ENCODE data around the gene DPEP1.
"Not testable (repeated sequence)": the region's sequence is repeated elsewhere in the genome, so short reads cannot be mapped to it uniquely, and the experiment has no call there.

The DPEP1 gene

GRCh38 chr16:89661215-89661614, 47.8 kb downstream of the DPEP1 start:
- Histone ChIP-seq H3K27me3 (no peaks in the 10 kb centered on the region), H3K36me3 (peaks cover 3% of the 10 kb centered on the region), H3K9me3 (no peaks in the 10 kb centered on the region), H3K4me3 (ENCODE audit: low read depth in 1 of 2, low read length in 1 of 2) (no peak overlapping the region), H3K27ac (no peak overlapping the region), H3K4me1 (ENCODE audit: control insufficient read depth in 1 of 2, insufficient read depth in 1 of 2, low read depth in 1 of 2, low read length in 1 of 2) (peaks cover 16 to 17% of the 10 kb centered on the region in 2 experiments)
- TF ChIP-seq, protein P1, sequence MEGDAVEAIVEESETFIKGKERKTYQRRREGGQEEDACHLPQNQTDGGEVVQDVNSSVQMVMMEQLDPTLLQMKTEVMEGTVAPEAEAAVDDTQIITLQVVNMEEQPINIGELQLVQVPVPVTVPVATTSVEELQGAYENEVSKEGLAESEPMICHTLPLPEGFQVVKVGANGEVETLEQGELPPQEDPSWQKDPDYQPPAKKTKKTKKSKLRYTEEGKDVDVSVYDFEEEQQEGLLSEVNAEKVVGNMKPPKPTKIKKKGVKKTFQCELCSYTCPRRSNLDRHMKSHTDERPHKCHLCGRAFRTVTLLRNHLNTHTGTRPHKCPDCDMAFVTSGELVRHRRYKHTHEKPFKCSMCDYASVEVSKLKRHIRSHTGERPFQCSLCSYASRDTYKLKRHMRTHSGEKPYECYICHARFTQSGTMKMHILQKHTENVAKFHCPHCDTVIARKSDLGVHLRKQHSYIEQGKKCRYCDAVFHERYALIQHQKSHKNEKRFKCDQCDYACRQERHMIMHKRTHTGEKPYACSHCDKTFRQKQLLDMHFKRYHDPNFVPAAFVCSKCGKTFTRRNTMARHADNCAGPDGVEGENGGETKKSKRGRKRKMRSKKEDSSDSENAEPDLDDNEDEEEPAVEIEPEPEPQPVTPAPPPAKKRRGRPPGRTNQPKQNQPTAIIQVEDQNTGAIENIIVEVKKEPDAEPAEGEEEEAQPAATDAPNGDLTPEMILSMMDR (IDR thresholded peaks at IDR 0.05): no peak

DNA sequence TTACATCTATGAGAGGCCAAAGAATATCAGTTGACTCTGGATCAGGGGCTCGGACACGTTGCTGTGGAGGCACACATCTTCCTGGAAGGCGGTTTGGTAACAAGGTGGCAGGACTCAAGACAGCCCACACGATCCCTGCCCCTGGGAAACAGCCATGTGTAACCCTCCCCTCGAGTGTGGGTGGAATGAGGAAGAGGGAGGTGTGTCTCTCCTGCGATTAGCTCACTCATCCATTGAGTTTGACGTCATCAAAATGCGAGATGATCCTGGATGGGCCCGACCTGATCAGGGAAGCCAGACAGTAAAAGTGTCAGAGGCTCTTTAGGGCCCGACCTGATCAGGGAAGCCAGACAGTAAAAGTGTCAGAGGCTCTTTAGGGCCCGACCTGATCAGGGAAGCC, 50.8 kb downstream of the DPEP1 start:
- peaks cover 12% of the 10 kb centered on the region for H3K27me3 ChIP-seq
- not testable (repeated sequence) for H3K4me3 ChIP-seq (ENCODE audit: low read depth in 1 of 2, low read length in 1 of 2); H3K4me1 ChIP-seq (ENCODE audit: control insufficient read depth in 1 of 2, insufficient read depth in 1 of 2, low read depth in 1 of 2, low read length in 1 of 2); H3K27ac ChIP-seq; H3K9me3 ChIP-seq; H3K36me3 ChIP-seq

GRCh38 chr16:89667000-89667399, 53.6 kb downstream of the DPEP1 start:
- H3K27me3 ChIP-seq: peaks cover 12% of the 10 kb centered on the region
- H3K4me3 ChIP-seq (ENCODE audit: low read depth in 1 of 2, low read length in 1 of 2); H3K4me1 ChIP-seq (ENCODE audit: control insufficient read depth in 1 of 2, insufficient read depth in 1 of 2, low read depth in 1 of 2, low read length in 1 of 2); H3K27ac ChIP-seq; H3K36me3 ChIP-seq; H3K9me3 ChIP-seq: not testable (repeated sequence)

- Histone ChIP-seq H3K27ac (no peak overlapping the region), H3K27me3 (peaks cover 12% of the 10 kb centered on the region), H3K36me3 (peaks cover 5% of the 10 kb centered on the region), H3K4me3 (ENCODE audit: low read depth in 1 of 2, low read length in 1 of 2) (no peak overlapping the region), H3K9me3 (no peaks in the 10 kb centered on the region), H3K4me1 (ENCODE audit: control insufficient read depth in 1 of 2, insufficient read depth in 1 of 2, low read depth in 1 of 2, low read length in 1 of 2) (peaks cover 0 to 3% of the 10 kb centered on the region in 2 experiments)
- TF ChIP-seq, protein P1 (IDR thresholded peaks at IDR 0.05): no peak
Measured at GRCh38 chr16:89667633-89668032, 54.2 kb downstream of the DPEP1 start.

DNA sequence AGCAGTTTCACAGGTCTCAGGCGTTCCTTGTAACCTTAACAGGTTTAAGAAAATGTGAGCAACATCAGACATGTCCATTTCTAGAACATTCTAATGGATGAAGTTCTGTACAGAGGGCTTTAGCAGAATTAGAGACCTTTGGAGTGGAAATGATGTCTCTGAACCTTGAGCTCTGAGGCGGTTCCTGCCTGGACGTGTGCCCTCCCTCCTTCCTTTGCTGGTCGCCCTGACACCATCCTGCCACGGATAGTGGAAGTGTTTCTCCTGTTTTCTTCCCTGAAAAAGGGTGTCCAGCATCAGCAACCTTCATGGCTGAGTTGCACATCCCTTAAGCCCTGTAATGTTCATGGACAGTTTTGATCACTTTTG, 55.3 kb downstream of the DPEP1 start:
- Histone ChIP-seq H3K27ac (no peak overlapping the region), H3K36me3 (peaks cover 5% of the 10 kb centered on the region), H3K4me1 (ENCODE audit: control insufficient read depth in 1 of 2, insufficient read depth in 1 of 2, low read depth in 1 of 2, low read length in 1 of 2) (peaks cover 0 to 3% of the 10 kb centered on the region in 2 experiments), H3K9me3 (no peaks in the 10 kb centered on the region), H3K4me3 (ENCODE audit: low read depth in 1 of 2, low read length in 1 of 2) (no peak overlapping the region), H3K27me3 (peaks cover 12% of the 10 kb centered on the region)
- TF ChIP-seq, protein P1 (IDR thresholded peaks at IDR 0.05): no peak

GRCh38 chr16:89669755-89670154, 56.3 kb downstream of the DPEP1 start:
- H3K4me3 ChIP-seq (ENCODE audit: low read depth in 1 of 2, low read length in 1 of 2): no peak overlapping the region
- H3K4me1 ChIP-seq (ENCODE audit: control insufficient read depth in 1 of 2, insufficient read depth in 1 of 2, low read depth in 1 of 2, low read length in 1 of 2): peaks cover 0 to 3% of the 10 kb centered on the region in 2 experiments
- H3K36me3 ChIP-seq: peaks cover 5% of the 10 kb centered on the region
- TF ChIP-seq, protein P1 (IDR thresholded peaks at IDR 0.05): no peak
- no peak overlapping the region for H3K27ac ChIP-seq
- peaks cover 12% of the 10 kb centered on the region for H3K27me3 ChIP-seq
- H3K9me3 ChIP-seq: no peaks in the 10 kb centered on the region
